Smooth muscle cell (in vitro differentiated cells): ENCODE data around the gene EVC2. TPM values are rescaled to one million over a fixed set of nuclear protein-coding genes. Genes with fewer than 3 reads are reported as not detected.
A peak's percentile ranks its signal among the peaks of the same experiment; 100 is the strongest.

Experiments
- DNase-seq: peaks from one replicate; lab custom pipeline; 2025; ENCODE audit not compliant: unreplicated experiment; lab: John Stamatoyannopoulos, UW
- H2AFZ ChIP-seq: fragments of 200-600 bp; sonication (generic); 2 replicates; pipeline ENCODE4 v1.6.0; 2016; ENCODE audit warnings: antibody characterized with exemption, low read depth, mild to moderate bottlenecking
- H3F3A ChIP-seq: fragments of 200-600 bp; sonication (generic); 2 replicates; pipeline ENCODE4 v1.6.0; 2017; ENCODE audit warnings: antibody characterized with exemption, low read depth
- H3K27ac ChIP-seq: fragments of 200-600 bp; sonication (generic); 2 replicates; pipeline ENCODE4 v1.5.1; 2016; ENCODE audit warnings: low read depth, mild to moderate bottlenecking
- H3K27me3 ChIP-seq: fragments of 200-600 bp; sonication (generic); 2 replicates; pipeline ENCODE4 v1.6.1; 2016; ENCODE audit warnings: low read depth, mild to moderate bottlenecking
- H3K36me3 ChIP-seq: fragments of 200-600 bp; sonication (generic); 2 replicates; pipeline ENCODE4 v1.5.1; 2016; ENCODE audit warnings: low read depth
- H3K4me1 ChIP-seq: fragments of 200-600 bp; sonication (generic); 2 replicates; pipeline ENCODE4 v1.5.1; 2016; ENCODE audit warnings: low read depth
- H3K4me2 ChIP-seq: fragments of 200-600 bp; sonication (generic); 2 replicates; pipeline ENCODE4 v1.6.0; 2016; ENCODE audit warnings: mild to moderate bottlenecking
- H3K4me3 ChIP-seq: fragments of 200-600 bp; sonication (generic); 2 replicates; pipeline ENCODE4 v1.5.1; 2016; ENCODE audit warnings: mild to moderate bottlenecking
- H3K79me2 ChIP-seq: fragments of 200-600 bp; sonication (generic); 2 replicates; pipeline ENCODE4 v1.6.0; 2016; ENCODE audit warnings: low read depth, mild to moderate bottlenecking
- H3K9ac ChIP-seq: fragments of 200-600 bp; sonication (generic); 2 replicates; pipeline ENCODE4 v1.6.0; 2016; ENCODE audit warnings: low read depth
- H3K9me3 ChIP-seq: fragments of 200-600 bp; sonication (generic); replicated peaks from 2 replicates; pipeline ENCODE4 v1.5.1; 2016; ENCODE audit warnings: low read depth
- H4K20me1 ChIP-seq: fragments of 200-600 bp; sonication (generic); 2 replicates; pipeline ENCODE4 v1.6.0; 2016; ENCODE audit warnings: low read depth
- WGBS: methylation state at CpG from one replicate; pipeline ENCODE4 v1.1.7; 2016; ENCODE audit warnings: low lambda C conversion rate; 5-methylcytosine and 5-hydroxymethylcytosine counted together
- polyA plus RNA-seq: library from polyadenylated mRNA; unstranded; fragments of >200 nt; fragmentation: Nextera tagmentation; extraction: Ambion mirVana; gene quantifications from 2 replicates; pipeline ENCODE4 v1.2.1, GENCODE V29; 2016
- total RNA-seq: library from RNA; depleted of rRNA; stranded (reverse); fragments of >200 nt; gene quantifications from 2 replicates; pipeline ENCODE4 v1.2.3, GENCODE V29; 2014
- TF ChIP-seq, protein P1 (sequence below): fragments of 200-600 bp; sonication (generic); IDR thresholded peaks from 2 replicates; pipeline ENCODE4 v1.5.1; 2017; ENCODE audit warnings: borderline replicate concordance, mild to moderate bottlenecking, antibody characterized with exemption; ENCODE audit not compliant: insufficient read depth, poor library complexity, severe bottlenecking

EVC2 gene, protein sequence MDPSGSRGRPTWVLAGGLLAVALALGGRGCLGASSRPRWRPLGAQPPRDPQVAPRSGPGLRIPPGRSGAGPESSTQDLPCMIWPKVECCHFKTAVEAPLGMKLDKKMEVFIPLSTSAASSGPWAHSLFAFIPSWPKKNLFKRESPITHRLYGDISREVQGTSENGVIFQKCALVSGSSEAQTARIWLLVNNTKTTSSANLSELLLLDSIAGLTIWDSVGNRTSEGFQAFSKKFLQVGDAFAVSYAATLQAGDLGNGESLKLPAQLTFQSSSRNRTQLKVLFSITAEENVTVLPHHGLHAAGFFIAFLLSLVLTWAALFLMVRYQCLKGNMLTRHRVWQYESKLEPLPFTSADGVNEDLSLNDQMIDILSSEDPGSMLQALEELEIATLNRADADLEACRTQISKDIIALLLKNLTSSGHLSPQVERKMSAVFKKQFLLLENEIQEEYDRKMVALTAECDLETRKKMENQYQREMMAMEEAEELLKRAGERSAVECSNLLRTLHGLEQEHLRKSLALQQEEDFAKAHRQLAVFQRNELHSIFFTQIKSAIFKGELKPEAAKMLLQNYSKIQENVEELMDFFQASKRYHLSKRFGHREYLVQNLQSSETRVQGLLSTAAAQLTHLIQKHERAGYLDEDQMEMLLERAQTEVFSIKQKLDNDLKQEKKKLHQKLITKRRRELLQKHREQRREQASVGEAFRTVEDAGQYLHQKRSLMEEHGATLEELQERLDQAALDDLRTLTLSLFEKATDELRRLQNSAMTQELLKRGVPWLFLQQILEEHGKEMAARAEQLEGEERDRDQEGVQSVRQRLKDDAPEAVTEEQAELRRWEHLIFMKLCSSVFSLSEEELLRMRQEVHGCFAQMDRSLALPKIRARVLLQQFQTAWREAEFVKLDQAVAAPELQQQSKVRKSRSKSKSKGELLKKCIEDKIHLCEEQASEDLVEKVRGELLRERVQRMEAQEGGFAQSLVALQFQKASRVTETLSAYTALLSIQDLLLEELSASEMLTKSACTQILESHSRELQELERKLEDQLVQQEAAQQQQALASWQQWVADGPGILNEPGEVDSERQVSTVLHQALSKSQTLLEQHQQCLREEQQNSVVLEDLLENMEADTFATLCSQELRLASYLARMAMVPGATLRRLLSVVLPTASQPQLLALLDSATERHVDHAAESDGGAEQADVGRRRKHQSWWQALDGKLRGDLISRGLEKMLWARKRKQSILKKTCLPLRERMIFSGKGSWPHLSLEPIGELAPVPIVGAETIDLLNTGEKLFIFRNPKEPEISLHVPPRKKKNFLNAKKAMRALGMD
- total RNA-seq (7.9 and 8.5 TPM in 2 replicates), polyA plus RNA-seq (6.2 and 6.9 TPM in 2 replicates)

DNA sequence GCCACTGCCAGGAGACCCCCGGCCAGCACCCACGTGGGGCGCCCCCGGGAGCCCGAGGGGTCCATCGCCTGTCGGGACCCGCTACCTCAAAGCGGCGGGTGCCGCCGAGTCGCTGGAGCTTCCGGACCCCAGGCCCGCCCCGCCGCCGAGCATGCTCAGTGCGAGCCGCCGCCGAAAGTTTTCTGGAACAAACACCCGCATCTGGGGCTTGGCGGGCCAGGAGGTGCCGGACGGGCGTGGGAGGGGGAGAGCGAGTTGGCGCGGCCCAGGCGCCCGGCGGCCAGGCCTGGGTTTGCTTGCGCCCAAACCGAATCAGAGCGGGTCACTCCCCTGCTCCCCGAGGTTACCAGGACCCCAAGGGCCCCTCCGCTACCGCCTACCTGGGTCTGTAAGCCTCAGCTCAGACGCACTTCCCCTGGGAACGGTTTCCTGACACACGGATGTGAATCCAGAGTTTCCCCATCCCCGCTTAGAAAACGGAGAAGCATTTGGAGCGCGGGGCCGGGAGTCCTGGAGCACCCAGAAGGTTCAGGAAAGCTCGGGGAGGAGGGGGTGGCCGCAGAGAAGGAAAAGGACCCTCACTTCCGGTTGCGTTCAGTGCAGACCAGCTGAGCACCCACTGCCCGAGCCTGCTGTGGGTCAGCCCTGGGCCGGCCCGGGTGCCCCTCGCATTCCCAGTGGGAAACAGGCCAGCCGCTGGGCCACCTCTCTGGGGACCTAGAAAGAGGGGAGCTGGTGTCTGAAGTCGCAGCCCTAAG is at the start of gene EVC2:
TSS of gene EVC2 (minus strand) at position 111 of the 758 bp plus-strand sequence. CDS start at position 65, 46 bp downstream.
- H3F3A ChIP-seq, result peaks cover 18% of the 10 kb centered on the region
- H3K4me2 ChIP-seq, result peak within 1 kb of the TSS; percentile 95
- peaks cover 9% of the 10 kb centered on the region for H4K20me1 ChIP-seq
- H3K36me3 ChIP-seq, result no peaks in the 10 kb centered on the region
- H3K27ac ChIP-seq, result peak within 1 kb of the TSS; percentile 57
- H3K4me1 ChIP-seq, result peaks cover 19% of the 10 kb centered on the region
- no peaks in the 10 kb centered on the region for H3K9me3 ChIP-seq
- H3K4me3 ChIP-seq, result peak within 1 kb of the TSS; percentile 80
- H3K9ac ChIP-seq, result peak within 1 kb of the TSS; percentile 77
- no peaks in the 10 kb centered on the region for H3K27me3 ChIP-seq
- DNase-seq, result peak; percentile 27
- TF ChIP-seq, protein P1, sequence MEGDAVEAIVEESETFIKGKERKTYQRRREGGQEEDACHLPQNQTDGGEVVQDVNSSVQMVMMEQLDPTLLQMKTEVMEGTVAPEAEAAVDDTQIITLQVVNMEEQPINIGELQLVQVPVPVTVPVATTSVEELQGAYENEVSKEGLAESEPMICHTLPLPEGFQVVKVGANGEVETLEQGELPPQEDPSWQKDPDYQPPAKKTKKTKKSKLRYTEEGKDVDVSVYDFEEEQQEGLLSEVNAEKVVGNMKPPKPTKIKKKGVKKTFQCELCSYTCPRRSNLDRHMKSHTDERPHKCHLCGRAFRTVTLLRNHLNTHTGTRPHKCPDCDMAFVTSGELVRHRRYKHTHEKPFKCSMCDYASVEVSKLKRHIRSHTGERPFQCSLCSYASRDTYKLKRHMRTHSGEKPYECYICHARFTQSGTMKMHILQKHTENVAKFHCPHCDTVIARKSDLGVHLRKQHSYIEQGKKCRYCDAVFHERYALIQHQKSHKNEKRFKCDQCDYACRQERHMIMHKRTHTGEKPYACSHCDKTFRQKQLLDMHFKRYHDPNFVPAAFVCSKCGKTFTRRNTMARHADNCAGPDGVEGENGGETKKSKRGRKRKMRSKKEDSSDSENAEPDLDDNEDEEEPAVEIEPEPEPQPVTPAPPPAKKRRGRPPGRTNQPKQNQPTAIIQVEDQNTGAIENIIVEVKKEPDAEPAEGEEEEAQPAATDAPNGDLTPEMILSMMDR, result no peak
- 14% methylated on average over 48 of the region's 57 CpGs for WGBS
- H2AFZ ChIP-seq, result peak within 1 kb of the TSS; percentile 94
- H3K79me2 ChIP-seq, result peaks cover 22% of the 10 kb centered on the region

DNA sequence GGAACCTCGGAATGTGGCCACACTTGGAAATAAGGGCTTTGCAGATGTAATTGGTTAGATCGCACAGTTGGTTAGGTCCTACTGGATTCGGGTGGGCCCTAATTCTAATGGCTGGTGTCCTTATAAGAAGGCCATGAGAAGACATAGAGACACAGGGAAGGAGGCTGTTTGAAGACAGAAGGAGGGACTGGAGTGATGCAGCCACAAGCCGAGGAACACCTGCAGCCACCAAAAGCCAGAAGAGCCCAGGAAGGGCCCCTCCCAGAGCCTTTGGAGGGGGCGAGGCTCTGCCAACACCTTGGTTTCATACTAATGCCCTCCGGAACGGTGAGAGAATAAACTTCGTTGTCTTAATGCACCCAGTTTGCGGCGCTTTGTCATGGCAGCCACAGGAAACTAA is 49.6 kb upstream of the EVC2 start:
- TF ChIP-seq, protein P1, result no peak
- Histone ChIP-seq H3K36me3 (peaks cover 3% of the 10 kb centered on the region), H2AFZ (no peak overlapping the region), H3F3A (peaks cover 9% of the 10 kb centered on the region), H3K27ac (peak overlapping the region; percentile 93), H3K27me3 (no peaks in the 10 kb centered on the region), H3K4me3 (no peak overlapping the region), H4K20me1 (no peaks in the 10 kb centered on the region), H3K9ac (peak overlapping the region; percentile 66), H3K79me2 (no peaks in the 10 kb centered on the region), H3K4me2 (peak overlapping the region; percentile 9), H3K9me3 (no peaks in the 10 kb centered on the region), H3K4me1 (no peaks in the 10 kb centered on the region)
- WGBS, result 97% methylated on average over 10 of the region's 10 CpGs
- DNase-seq, result no peak

DNA sequence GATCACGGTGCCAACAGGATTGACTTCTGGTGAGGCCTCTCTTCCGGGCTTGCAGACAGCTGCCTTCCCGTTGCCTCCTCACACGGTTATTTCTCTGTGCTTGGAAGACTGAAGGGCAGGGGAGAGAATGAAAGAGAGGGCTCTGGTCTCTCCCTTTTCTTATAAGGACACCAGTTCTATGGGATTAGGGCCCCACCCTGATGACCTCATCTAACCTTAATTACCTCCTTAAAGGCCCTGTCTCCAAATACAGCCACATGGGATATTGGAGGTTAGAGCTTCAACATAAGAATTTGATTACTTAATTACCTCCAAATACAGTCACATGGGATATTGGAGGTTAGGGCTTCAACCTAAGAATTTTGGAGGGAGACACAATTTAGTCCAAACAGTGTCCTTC is 49.2 kb upstream of the EVC2 start:
- TF ChIP-seq, protein P1, result no peak

More for the DNA sequence above, 49.2 kb upstream of the EVC2 start:
- Histone ChIP-seq H3F3A (peaks cover 9% of the 10 kb centered on the region), H4K20me1 (no peaks in the 10 kb centered on the region), H3K36me3 (peaks cover 3% of the 10 kb centered on the region), H3K4me1 (peaks cover 1% of the 10 kb centered on the region), H3K9me3 (no peaks in the 10 kb centered on the region), H2AFZ (no peak overlapping the region), H3K4me3 (no peak overlapping the region), H3K4me2 (no peak overlapping the region), H3K9ac (no peak overlapping the region), H3K27ac (peak overlapping the region; percentile 93), H3K27me3 (no peaks in the 10 kb centered on the region), H3K79me2 (no peaks in the 10 kb centered on the region)
- no peak for DNase-seq
- WGBS, result 98% methylated on average over 4 of the region's 4 CpGs
